HepG2 (cell line): ENCODE data around the gene SELENOS.

Source experiments
- POLR2A ChIP-seq, 2 experiments: IDR thresholded peaks; 2 replicates each; pipeline ENCODE4 v1.6.1; 2011; ENCODE audit warnings: low read depth in 2 of 2, low read length in 2 of 2, mild to moderate bottlenecking in 1 of 2, moderate library complexity in 1 of 2; ENCODE audit not compliant: insufficient read depth in 1 of 2
- POLR2AphosphoS5 ChIP-seq: IDR thresholded peaks from 2 replicates; pipeline ENCODE4 v1.6.1; 2012; ENCODE audit warnings: low read depth, low read length
- PRMT3 ChIP-seq: sonication (generic); formaldehyde crosslinking; IDR thresholded peaks from 2 replicates; pipeline ENCODE4 v1.8.1; 2022; ENCODE audit warnings: low read depth, mild to moderate bottlenecking, moderate library complexity, missing genetic modification reagents, borderline replicate concordance
- SP2 ChIP-seq: sonication (generic); formaldehyde crosslinking; IDR thresholded peaks from 2 replicates; pipeline ENCODE4 v1.5.1; 2020; ENCODE audit warnings: mild to moderate bottlenecking, missing genetic modification reagents
- WIZ ChIP-seq: sonication (generic); formaldehyde crosslinking; IDR thresholded peaks from 2 replicates; pipeline ENCODE4 v1.5.1; 2020; ENCODE audit warnings: mild to moderate bottlenecking, missing genetic modification reagents
- XRCC5 ChIP-seq: fragments of 200-400 bp; formaldehyde crosslinking; optimal IDR thresholded peaks from 2 replicates; pipeline ENCODE3; 2017; ENCODE audit warnings: mild to moderate bottlenecking, low read length
- ZMYM2 ChIP-seq: sonication (generic); formaldehyde crosslinking; IDR thresholded peaks from 2 replicates; pipeline ENCODE4 v1.8.0; 2022; ENCODE audit warnings: mild to moderate bottlenecking, missing genetic modification reagents
- TF ChIP-seq, protein P1 (sequence below): sonication (generic); formaldehyde crosslinking; IDR thresholded peaks from 2 replicates; pipeline ENCODE4 v1.4.0; 2020; ENCODE audit warnings: missing genetic modification reagents

DNA sequence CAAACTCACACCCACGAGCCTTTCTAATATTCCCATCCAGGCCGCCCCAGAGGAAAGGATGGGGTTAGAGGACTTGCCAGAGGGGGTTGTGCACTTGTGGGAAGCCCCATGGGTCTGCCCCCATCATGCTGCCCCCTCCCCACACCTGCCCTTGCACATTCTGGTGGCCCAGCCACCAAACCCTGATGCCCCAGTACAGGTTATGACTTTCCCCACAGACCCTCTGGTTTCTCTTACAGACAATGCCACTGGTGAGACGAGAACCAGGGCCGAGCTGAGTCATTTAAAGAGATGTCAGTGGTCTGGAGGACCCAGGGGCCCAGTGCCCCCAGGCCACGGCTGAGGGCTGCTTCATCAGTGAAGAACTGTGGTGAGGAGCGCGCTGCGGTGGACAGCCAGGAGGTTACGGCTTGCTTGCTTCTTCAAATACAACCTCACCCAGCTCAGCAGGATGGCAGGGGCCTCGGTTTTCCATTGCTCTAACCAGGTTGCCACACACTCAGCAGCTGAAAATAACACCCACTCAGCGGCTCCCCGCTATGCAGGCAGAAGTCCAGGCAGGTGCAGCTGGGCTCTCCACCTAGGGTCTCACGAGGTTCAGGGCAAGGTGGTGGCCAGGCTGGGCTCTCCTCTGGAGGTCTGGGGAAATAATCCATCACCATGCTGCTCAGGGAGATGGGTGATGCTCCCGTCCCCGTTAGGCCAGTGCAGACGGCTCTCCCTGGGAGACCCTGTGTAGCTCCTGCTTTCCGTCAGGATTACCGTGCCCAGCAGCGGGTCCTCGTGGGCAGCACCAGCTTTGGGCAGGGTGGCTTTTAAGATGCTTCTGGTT lies 31.5 kb upstream of the SELENOS start:
- TF ChIP-seq SP2 (CRISPR knock-in tag), result no peak
- TF ChIP-seq PRMT3, result no peak
- no peak for TF ChIP-seq POLR2AphosphoS5
- TF ChIP-seq POLR2A (IDR thresholded peaks at IDR 0.05; ENCODE audit: insufficient read depth in 1 of 2, low read depth in 2 of 2, low read length in 2 of 2), result no peak
- TF ChIP-seq XRCC5, result no peak
- TF ChIP-seq ZMYM2 (CRISPR knock-in tag), result no peak
- no peak for TF ChIP-seq WIZ (CRISPR knock-in tag)
- TF ChIP-seq, protein P1, sequence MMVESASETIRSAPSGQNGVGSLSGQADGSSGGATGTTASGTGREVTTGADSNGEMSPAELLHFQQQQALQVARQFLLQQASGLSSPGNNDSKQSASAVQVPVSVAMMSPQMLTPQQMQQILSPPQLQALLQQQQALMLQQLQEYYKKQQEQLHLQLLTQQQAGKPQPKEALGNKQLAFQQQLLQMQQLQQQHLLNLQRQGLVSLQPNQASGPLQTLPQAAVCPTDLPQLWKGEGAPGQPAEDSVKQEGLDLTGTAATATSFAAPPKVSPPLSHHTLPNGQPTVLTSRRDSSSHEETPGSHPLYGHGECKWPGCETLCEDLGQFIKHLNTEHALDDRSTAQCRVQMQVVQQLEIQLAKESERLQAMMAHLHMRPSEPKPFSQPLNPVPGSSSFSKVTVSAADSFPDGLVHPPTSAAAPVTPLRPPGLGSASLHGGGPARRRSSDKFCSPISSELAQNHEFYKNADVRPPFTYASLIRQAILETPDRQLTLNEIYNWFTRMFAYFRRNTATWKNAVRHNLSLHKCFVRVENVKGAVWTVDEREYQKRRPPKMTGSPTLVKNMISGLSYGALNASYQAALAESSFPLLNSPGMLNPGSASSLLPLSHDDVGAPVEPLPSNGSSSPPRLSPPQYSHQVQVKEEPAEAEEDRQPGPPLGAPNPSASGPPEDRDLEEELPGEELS, result no peak
